ENCODE measurements around the gene RAB35. TPM values are rescaled to one million over a fixed set of nuclear protein-coding genes. Genes with fewer than 3 reads are reported as not detected.

RAB35 gene
- total RNA-seq, 1 donor from 2014 or later: 39.2 TPM

DNA sequence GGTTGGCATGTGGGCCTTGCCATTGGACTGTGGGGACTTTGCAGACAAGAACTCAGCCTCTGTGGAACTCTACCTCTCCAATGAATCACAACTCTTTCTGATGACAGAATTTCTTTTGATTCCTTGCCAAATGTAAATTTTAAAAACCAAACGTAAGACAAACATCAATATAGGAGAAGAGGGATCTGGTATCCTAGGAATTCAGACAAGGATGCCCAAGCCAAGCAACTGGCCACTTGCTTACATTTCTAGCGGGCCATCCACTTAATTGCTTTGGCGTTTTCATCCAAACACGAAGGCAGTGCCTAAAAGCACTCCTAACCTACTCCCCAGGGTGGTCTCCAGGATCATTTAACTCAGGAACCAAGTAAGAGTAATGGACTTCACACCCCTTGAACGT is 23.4 kb upstream of the RAB35 start:
- Histone ChIP-seq H3K27ac (no peak overlapping the region), H3K27me3 (no peaks in the 10 kb centered on the region), H3K36me3 (peaks cover 99 to 100% of the 10 kb centered on the region in 2 donors), H3K9me3 (no peaks in the 10 kb centered on the region), H3K4me1 (no peaks in the 10 kb centered on the region), H3K4me3 (no peak overlapping the region)
- DNase-seq (ENCODE audit: low spot score in 2 of 2): no peak
- TF ChIP-seq, protein P1, sequence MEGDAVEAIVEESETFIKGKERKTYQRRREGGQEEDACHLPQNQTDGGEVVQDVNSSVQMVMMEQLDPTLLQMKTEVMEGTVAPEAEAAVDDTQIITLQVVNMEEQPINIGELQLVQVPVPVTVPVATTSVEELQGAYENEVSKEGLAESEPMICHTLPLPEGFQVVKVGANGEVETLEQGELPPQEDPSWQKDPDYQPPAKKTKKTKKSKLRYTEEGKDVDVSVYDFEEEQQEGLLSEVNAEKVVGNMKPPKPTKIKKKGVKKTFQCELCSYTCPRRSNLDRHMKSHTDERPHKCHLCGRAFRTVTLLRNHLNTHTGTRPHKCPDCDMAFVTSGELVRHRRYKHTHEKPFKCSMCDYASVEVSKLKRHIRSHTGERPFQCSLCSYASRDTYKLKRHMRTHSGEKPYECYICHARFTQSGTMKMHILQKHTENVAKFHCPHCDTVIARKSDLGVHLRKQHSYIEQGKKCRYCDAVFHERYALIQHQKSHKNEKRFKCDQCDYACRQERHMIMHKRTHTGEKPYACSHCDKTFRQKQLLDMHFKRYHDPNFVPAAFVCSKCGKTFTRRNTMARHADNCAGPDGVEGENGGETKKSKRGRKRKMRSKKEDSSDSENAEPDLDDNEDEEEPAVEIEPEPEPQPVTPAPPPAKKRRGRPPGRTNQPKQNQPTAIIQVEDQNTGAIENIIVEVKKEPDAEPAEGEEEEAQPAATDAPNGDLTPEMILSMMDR (IDR thresholded peaks at IDR 0.05): no peak
- intact Hi-C loops (cut with DNase I): no loop called here

DNA sequence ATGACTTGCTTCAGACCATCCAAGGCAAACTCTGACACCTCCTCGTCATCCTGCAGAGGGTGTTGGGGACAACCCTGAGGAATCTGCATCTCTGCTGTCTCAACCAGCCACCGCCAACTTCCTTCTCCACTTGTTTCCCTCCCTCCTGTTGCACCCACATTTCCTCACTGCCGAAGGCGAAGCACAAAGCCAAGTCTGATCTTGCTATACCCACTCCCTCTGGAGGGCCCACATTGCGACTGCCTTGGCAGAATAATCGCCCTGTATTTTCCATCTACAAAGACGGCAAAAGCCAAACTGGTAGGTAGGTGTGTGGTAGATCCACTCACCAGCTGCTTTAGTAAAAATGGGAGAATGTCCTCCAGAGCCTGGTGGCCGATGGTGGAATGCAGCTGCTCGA is 21.8 kb upstream of the RAB35 start:
- H3K27ac ChIP-seq: no peak overlapping the region
- no peaks in the 10 kb centered on the region for H3K27me3 ChIP-seq
- no peak for DNase-seq (ENCODE audit: low spot score in 2 of 2)
- H3K4me1 ChIP-seq: no peaks in the 10 kb centered on the region
- intact Hi-C loops (cut with DNase I): no loop called here
- H3K4me3 ChIP-seq: no peak overlapping the region
- peaks cover 99 to 100% of the 10 kb centered on the region in 2 donors for H3K36me3 ChIP-seq
- H3K9me3 ChIP-seq: no peaks in the 10 kb centered on the region
- TF ChIP-seq, protein P1 (IDR thresholded peaks at IDR 0.05): no peak

DNA sequence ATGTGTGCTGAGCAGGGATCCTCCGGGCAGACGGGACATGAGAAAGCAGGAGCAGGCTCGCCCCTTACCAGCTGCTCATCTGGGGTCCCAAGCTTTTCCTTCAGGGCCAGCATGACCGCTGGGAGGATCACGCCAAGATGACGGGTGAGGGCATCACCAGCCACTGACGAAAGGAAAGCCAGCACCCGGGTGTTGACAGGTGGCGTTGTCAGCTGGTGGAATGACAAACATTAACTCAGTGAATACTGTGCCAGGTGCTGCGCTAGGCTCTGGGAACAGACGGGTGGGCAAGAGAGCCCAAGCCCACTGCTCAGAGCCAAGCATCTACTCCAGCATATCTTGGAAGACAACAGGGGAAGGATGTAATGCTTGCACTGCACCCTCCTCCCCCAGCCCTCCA is 21.3 kb upstream of the RAB35 start:
- H3K36me3 ChIP-seq: peaks cover 99 to 100% of the 10 kb centered on the region in 2 donors

DNA sequence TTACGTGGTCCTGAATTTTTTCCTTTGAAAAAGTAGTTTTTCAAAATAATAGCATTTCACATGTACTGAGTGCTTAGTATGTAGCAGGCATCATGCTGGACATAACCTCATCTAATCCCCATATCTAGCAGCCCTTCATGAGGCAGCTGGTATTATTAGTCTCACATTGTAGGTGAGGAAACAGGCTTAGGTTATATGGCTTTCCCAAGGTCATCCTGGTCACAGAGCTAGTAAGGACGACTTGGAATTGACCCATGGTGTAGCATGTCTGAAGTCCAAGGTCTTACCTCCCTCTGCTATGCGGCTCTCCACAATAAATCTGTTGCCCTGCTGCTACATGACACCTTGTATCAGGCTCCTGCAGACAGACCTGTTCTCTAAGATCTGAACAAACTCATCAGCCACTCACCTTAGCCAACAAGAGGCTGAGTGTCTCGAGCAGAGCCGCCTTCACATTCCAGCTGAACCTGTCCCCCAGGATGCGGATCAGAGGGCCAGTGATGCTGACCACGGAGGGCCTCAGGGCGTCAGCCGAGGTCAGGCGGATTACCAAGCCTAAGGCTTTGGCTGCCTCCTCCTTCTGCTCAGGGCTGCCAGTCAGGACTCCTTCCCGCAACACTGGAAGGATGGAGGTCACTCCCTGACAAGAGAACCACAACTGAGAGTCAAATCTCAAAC is 19.7 kb upstream of the RAB35 start:
- intact Hi-C loops (cut with DNase I): no loop called here
- Histone ChIP-seq H3K4me1 (no peaks in the 10 kb centered on the region), H3K27ac (no peak overlapping the region), H3K4me3 (no peak overlapping the region), H3K27me3 (no peaks in the 10 kb centered on the region), H3K36me3 (peaks cover 98 to 100% of the 10 kb centered on the region in 2 donors), H3K9me3 (no peaks in the 10 kb centered on the region)
- no peak for DNase-seq (ENCODE audit: low spot score in 2 of 2)
- TF ChIP-seq, protein P1 (IDR thresholded peaks at IDR 0.05): no peak

More for the DNA sequence above, 21.3 kb upstream of the RAB35 start:
- Histone ChIP-seq H3K4me1 (no peaks in the 10 kb centered on the region), H3K27me3 (no peaks in the 10 kb centered on the region), H3K9me3 (no peaks in the 10 kb centered on the region), H3K4me3 (no peak overlapping the region), H3K27ac (no peak overlapping the region)
- DNase-seq (ENCODE audit: low spot score in 2 of 2): no peak
- TF ChIP-seq, protein P1 (IDR thresholded peaks at IDR 0.05): no peak
- intact Hi-C loops (cut with DNase I): no loop called here

DNA sequence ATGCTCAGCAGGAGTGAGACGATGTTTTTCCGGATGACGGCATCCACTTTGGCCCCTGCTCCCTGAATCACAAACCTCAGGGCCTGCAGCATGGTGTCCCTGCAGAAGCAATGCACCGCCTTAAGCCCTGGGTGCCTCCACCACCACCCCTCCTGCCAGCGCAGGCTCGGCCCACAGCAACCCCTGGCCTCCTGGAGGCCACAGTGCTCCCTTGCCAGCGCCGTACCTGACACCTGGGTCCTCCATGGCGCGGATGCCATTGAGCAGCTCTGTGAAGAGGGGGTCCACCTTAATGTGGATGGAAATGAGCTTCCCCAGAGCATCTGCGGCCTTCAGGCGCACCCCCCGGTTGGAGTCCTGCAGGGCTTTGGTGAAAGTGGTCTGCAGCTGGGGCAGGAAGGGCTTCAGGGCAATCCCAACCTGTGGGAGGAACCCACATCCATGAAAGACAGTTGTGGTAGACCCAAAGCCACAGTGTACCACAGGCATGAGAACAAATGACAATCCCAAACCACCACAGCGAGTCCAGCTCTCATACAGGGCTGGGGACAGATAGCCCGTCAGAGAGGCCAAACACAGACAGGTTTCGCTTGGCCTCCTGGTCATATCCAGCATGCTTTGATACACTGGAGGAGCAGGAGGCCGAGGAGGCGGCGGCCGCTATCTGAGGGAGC is 17.9 kb upstream of the RAB35 start:
- no peaks in the 10 kb centered on the region for H3K4me1 ChIP-seq
- no peak overlapping the region for H3K27ac ChIP-seq
- no peak for DNase-seq (ENCODE audit: low spot score in 2 of 2)
- H3K36me3 ChIP-seq: peaks cover 98 to 100% of the 10 kb centered on the region in 2 donors
- H3K9me3 ChIP-seq: no peaks in the 10 kb centered on the region
- TF ChIP-seq, protein P1 (IDR thresholded peaks at IDR 0.05): no peak
- no peak overlapping the region for H3K4me3 ChIP-seq
- H3K27me3 ChIP-seq: no peaks in the 10 kb centered on the region
- intact Hi-C loops (cut with DNase I): no loop called here
